HG02642 (cell line): Measurements from ENCODE around the gene DAZAP1.
"Not testable (repeated sequence)": the region's sequence is repeated elsewhere in the genome, so short reads cannot be mapped to it uniquely, and the experiment has no call there.

Experiments used
- ATAC-seq: cut with Tn5 transposase; IDR thresholded peaks from one replicate; pipeline ENCODE4 v1.9.1; 2021; ENCODE audit warnings: mild to moderate bottlenecking; ENCODE audit not compliant: unreplicated experiment, poor library complexity

DAZAP1 gene

DNA sequence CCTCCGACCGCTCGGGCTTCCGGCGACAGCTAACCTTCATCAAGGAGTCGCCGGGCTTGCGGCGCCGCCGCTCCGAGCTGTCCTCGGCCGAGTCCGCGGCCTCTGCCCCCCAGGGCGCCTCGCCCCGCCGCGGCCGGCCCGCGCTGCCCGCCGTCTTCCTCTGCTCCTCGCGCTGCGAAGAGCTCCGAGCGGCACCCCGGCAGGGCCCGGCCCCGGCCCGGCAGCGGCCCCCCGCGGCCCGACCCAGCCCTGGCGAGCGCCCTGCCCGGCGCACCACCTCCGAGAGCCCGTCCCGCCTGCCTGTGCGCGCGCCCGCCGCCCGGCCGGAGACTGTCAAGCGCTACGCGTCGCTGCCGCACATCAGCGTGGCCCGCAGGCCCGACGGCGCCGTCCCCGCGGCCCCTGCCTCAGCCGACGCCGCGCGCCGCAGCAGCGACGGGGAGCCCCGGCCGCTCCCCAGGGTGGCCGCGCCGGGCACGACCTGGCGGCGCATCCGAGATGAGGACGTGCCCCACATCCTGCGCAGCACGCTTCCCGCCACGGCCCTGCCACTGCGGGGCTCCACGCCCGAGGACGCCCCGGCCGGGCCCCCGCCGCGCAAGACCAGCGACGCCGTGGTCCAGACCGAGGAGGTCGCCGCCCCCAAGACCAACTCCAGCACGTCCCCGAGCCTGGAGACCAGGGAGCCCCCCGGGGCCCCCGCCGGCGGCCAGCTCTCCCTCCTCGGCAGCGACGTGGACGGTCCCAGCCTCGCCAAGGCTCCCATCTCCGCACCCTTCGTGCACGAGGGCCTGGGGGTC, 62.1 kb downstream of the DAZAP1 start:
- ATAC-seq, result no peak

DNA sequence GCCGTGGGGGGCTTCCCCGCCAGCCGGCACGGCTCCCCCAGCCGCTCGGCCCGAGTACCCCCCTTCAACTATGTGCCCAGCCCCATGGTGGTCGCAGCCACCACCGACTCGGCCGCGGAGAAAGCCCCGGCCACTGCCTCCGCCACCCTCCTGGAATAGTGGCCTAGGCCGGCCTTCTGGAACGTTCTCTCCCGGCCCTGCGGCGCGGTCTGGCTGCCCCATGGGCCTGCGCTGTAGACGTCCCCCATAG, 62.6 kb downstream of the DAZAP1 start:
- no peak for ATAC-seq

DNA sequence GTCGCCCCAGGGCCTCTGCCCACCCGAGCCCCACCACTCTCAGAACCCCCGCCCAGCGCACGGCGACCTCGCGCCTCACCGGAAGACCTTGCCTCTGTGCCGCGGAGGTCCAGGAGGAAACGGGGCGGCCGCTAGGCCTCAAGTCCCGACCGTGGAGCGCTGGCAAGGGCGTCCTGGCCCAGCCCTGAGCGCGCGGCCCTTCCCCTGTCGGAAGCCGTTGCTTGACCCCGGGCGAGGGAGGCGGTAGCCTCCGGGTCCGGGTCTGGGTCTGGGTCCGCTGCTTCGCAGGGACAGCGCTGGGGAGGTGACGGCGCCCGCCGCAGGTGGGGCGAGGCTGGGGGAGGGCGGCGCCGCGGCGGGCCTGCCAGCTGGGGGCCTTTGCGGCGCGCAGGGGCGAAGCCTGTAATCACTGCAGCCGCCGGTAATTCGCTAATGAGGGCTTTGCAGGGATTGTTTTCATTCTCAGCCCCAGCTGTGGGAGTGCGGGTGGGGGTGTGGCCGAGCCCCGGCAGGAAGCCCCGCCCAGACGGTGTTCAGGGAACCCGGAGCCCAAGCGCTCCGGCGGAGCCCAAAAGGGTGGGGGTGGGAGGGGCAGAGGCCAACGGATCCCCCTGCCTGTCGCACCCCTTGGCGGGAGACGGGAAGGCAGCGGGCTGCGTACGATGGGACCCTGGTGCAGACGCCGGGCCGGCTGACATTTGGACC, 63.1 kb downstream of the DAZAP1 start:
- ATAC-seq, result no peak

DNA sequence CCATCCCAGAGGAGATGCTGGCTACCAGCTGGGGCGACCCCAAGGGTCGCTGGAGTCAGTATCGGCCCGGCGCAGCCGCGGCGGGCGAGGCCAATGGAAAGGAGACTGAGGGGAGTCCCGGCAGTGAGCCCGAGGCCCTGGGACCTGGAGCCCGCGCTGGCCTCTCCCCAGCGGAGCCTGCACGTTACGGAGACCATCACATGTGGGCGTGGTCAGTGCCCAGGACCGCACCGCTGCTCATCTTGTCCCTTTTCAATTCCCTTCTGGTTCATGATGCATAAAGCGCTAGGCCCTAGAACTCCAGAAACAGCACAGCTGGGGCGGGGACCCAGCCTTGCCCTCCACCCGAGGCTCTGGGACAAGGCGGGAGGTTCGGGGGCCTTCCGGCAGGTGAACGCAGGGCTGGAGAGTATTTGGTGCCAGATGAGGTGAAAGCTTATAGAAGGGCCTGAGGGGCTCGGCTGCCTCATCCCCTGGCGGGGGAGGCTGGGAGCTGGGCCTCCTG, 63.7 kb downstream of the DAZAP1 start:
- no peak for ATAC-seq

DNA sequence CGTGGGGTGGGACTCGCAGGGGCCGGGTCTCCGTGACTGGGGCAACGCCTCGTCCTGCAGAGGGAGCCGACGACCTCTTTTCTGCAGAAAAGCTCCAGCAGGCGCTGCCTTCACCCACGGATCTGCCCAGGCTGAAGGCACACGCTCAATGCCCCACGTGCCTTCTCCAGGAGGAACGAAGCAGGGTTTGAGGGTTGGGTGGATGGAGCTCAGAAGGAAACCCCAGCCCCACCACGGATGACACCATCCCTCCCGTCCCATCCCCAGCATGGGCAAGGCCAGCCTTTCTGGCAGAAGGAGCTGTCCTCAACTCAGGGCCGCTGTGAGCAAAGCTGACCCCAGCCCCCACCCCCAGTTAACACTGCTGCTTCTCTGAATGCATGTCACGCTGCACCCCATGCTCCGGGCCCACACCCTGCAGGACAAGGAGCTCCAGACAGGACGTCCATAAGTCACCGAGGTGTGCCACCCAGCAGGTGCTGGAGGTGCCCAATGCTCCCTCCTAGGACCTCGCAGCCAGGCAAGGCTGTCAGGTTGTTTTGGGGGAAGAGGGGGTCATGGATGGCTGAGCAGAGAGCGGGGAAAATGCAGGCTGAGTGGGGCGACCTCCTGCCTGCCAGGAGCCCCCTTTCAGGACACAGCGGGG, 64.3 kb downstream of the DAZAP1 start:
- no peak for ATAC-seq

DNA sequence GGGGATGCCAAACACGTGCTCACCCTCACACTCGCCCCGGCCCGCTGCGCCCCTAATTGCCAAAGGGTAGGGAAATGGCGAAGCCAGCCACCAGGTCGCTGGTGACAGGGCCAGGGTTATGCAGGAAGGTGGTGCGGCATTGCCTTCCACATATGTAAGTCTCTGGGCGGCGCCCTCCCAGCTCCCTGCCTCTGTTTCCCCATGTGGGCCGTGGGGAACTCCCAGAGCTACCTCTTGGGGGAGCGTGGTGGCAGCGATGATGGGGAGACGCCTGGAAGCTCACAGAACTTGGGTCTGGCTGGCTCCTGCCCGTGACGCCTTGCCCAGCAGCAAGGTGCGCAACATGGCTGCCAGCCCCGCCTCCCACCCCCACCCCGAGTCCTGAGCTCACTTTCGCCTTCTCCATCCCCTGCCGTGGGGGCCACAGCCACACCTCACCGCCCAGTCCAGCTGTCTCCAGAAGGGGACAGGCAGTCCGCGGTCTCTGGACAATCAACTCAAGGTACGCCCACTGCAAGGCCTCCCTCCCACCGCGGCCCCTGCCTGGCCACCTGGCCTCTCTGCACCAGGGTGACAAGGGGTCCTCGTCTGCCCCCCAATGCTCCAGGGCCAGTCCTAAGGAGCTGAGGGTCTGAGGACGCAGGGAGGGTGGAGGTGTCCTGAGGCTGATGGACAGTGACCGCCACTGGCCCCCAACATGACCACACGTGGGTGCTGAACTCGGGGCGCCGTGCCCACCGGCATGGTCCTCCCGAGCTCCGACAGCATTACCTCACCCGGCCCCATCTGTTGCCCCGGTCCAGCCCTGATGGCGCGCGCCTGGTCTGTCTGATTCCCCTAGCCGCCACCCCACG, 65.1 kb downstream of the DAZAP1 start:
- no peak for ATAC-seq

DNA sequence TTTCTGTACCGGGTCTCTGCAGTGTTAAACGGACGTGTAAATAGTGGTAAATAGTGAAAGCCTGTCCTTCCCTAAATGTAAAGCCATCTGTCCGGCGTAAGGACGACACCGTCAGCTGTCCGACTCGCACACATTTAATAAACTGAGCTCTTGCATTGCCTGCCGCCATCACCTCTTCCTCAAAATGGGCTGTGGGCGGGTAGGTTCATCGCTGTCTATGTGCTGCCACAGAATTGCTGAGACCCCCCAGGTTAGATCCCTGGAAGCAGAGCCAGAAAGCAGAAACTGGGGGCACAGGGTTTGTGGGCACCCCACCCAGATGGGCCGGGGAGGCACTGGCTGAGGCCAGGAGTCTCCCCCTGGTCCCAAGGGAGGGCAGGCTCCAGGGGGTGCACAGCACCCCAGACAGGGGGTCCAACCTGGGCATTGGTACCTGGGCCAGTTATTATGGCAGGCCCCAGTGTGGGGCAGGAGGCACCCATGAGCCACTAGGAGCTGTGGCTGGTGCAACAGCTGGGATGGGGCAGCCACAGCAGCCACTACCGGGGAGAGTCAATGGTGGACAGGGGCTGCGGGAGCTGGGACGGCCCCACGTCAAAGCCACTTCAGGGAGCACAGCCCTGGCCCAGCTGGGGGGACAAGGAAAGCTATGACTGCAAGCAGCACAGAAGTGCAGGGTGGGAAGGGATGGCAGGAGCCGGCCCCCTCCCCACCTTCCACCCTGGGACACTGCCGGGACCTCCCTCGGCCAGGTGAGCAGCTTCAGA, 65.9 kb downstream of the DAZAP1 start:
- ATAC-seq, result no peak

DNA sequence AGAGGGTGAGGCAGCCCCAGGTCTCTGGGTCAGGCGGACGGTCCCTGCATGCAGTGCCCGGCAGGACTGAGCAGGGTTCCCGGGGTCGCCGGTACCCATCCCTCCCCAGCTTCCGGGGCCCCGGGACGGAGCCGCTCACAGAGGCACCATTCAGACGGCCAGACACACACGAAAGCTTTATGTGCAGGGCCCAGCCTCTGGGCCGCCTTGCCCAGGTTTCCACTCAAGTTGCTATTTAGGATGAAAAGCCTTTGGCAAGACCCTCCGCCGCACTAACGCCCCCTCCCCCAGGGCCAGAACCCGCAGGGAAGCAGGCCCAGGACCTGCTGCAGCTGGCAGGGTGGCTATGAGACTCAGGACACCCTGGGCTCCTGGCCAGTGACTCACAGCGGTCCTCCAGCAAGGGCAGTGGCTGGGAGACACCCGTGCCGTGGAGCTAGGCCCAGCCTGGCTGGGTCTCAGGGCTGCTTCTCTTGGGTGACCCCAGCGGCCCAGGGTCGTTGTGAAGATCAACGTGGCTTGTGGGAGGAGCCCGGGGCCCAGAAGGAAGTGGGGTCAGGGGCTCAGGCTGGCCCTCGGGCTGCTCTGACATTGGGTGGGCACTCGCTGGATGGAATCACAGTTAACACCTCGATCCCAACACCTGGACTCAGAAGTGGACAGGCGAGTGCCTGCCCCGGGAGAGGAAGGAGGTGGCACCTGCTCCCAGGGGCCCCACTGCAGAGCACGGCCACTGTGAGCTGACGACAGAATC, 66.8 kb downstream of the DAZAP1 start:
- ATAC-seq, result no peak

DNA sequence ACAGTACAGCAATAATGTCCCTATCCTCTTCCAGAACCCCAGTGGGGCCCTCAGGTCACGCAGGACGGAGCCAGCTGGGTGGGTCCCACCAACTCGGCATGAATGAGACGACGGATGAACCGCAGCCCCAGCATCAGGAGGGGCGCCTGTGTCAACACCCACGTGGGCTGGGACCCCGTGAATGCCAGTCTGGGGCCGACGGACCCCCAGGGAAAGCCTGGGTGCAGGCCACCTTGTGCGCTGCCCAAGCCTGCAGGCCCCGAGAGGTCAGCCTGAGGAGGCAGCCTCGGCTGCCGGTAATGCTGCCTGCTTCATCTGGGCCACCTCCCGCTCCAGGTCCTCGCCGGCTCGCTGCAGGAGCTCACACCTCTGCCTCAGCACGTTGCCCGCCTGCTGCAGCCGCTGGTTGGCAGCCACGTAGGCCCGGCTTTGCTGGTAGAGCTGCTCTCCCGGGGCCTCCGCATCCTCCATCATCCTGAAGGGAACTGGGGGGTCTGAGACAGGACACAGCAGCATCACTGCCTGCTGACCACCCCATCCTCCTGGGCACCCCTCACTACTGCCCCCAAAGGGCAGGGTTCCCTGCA, 67.5 kb downstream of the DAZAP1 start:
- no peak for ATAC-seq

DNA sequence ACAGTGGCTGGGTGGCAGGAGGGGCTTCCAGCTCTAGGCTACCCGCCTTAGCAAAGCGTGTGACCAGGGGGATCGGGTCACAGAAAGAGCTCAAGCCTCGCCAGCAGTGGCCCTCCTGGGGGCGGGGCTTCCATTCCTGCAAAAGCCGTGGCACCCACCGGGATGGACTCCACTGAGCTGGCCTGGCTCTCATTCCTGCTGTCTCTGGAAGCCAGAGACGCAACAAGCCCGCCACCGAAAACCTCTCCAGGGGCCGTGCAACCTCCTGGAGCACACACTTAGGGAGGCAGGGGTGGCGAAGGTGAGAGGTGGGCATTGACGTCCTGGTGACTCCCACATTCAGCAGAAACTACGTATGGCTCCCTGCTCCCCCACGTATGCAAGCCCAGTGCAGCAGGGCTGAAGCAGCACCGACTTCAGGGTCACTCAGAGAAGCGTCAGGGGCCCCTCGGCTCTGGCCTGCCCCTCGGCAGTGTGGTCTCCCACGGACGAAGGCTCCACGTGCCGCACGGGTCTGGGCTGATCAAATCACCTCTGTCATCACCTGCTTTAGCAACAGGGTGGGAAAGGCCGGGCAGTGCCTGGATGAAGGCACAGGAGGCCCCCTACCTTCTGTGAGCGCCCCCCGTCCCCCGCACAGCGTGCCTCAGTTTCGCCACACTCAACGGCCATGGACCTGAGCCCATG, 68.5 kb downstream of the DAZAP1 start:
- ATAC-seq, result no peak

DNA sequence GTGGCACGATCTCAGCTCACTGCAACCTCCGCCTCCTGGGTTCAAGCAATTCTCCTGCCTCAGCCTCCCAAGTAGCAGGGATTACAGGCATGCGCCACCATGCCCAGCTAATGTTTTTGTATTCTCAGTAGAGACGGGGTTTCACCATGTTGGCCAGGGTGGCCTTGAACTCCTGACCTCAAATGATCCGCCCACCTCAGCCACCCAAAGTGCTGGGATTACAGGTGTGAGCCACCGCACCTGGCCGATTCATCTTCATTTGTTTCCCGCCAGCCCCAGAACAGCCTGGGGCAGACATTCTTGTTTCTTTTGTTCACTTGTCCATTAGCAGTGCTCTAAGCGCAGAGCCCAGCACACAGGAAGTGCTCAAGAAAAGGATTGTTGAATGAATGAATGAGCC, 69.7 kb downstream of the DAZAP1 start:
- not testable (repeated sequence) for ATAC-seq

DNA sequence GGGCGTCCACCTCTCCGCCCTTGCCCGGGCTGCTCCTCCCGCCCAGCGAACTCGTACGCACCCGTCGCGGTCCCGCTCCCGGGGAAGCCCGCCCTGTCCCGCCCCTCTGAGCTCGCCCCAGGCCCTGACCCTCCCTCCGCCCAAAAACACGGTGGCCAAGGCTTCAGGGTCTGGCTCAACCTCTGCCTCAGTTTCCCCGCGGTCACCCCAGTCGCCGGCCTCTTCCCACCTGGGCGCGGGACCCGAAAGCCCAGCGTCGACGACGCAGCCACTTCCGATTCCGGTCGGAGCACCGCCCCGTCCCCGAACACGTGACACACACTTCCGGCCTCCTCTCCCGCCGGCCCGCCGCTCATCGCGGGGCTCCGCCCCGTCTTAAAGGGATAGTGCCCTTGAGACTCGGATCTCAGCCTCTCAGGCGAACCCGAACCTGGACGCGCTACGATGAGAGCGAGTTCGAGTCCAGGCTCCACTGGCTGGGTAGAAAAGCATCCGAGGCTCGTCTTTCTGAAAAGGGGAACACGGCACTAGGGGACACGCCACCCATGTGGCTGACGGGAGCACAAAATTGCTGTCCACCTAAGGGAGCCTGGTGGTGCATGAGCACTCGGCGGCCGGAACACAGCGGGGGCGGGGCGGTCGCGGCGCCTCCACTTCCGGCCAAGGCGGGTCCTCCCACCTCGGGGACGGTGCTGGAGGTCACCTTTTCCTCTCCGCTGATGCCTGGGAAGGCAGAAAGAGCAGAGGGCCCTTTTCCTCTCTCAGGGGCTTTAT, 71.7 kb downstream of the DAZAP1 start, which contains the start of gene C19orf25:
Gene C19orf25 (minus strand): TSS at position 282 of the 774 bp plus-strand sequence. CDS start 312 bp downstream, outside the sequence.
- ATAC-seq, result peak; percentile 84

DNA sequence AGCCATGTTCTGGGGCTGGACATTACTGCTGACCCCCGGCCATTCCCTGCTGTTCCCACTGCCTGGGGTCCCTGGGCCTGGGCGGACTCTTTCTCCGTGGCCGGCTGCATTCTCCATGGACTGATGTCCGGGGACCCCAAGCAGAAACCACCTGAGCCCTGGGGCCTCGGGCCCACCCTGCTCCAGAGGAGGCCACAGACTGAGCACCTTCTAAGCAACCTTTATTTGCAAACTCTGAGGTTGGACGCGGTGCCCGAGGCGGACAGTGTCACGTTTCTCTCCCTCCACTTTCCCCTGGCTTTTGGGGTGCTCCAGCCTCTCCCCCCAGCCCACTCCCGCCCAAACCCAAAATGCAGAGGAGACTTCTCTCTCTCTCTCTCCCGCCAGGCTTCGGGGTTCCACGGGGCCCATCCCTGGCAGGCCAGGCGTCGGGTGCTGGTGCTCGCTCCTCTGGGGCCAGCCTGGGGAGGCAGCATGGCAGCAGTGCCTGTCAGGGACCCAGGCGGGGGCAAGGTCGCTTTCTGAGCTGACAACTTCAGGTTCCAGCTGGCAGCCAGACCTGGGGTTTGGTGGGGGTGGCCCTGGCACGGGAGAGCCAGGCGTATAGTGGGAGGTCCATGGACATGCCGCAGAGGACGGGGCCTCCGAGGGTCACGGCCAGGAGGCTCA, 74.0 kb downstream of the DAZAP1 start:
- no peak for ATAC-seq

DNA sequence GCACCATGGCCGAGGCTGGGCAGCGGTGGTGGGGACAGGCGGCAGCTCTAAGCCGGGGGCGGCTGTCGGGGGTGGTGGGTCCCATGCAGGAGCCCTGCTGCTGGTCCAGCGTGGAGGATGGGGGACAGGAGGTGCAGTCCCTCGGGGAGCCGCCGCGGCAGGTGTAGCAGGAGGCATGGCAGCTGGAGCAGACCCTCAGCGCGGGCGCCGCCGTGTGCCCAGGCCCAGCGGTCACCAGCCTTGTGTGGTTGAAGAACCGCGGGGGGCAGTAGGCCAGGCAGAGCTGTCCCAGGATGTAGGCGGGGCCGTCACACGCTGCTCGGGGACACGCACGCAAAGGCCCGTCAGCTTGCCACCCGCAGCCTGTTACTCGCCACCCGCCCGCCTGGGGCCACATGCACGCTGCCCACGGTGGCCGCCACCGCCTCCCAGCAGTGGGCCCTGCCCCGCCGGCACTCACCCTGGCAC, 74.5 kb downstream of the DAZAP1 start:
- no peak for ATAC-seq

DNA sequence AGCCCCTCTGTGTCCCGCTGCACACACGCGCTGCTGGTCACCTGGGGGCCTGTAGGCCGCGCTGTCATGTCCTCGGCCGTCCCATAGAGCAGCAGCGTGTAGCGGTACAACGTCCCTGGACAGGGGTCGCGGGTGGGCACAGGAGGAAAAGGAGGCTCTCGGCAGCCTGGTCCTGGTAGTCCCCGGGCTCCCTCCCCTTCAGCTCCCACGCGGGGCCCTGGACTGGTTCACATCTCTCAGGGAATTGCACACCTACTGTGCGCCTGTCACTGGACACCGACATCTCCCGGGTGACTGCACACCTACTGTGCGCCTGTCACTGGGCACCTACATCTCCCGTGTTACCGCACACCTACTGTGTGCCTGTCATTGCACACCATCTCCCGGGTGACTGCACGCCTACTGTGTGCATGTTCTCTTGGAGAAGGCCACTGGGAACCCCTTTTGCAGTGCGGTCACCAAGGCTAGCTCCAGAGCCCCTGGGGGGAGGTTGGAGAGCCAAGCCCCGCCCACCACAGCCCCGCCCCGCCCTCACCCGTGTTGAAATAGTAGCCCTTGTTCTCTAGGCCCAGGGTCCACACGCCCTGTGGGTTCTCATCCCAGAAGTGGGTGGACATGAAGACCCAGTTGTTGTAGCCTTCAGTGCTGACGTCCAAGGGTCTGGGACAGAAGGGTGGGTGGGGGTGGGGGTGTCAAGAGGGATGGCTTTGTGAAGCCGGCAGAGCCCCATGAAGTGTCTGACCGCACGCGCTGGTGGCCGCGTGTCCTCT, 75.2 kb downstream of the DAZAP1 start:
- ATAC-seq, result no peak
